HepG2 (cell line): ENCODE results near the gene PHKA1. TPM values are rescaled to one million over a fixed set of nuclear protein-coding genes. Genes with fewer than 3 reads are reported as not detected.

Experiments used
- ATAC-seq: fragments of 200-7000 bp; cut with Tn5 transposase; 3 replicates; pipeline ENCODE4 v1.9.1; 2020; ENCODE audit warnings: mild to moderate bottlenecking, moderate library complexity
- BruUV-seq: library from RNA; stranded (reverse); fragments of 400-500 nt; replicated peaks from 2 replicates; lab custom pipeline; 2021; lab: Mats Ljungman, UMichigan
- CTCF ChIA-PET: fragments of 300-600 bp; formaldehyde crosslinking; extraction: SDS; loops from one replicate; lab custom pipeline; 2021; ENCODE audit warnings: low total read pairs, inconsistent platforms, low intra/inter-chr PET ratio; lab: Yijun Ruan, JAX
- POLR2A ChIA-PET: fragments of 350-600 bp; sonication (Branson Sonifier 250); formaldehyde crosslinking; loops from one replicate; lab custom pipeline; 2020; ENCODE audit warnings: antibody characterized with exemption, inconsistent platforms; lab: Yijun Ruan, JAX
- DNase-seq: peaks from one replicate; pipeline ENCODE4 v3.0.0-alpha.2; 2015; ENCODE audit warnings: low spot score
- FAIRE-seq: peaks from 3 replicates; lab custom pipeline; 2011; peaks lifted over from hg19 to GRCh38; lab: Jason Lieb, UNC
- H2AFZ ChIP-seq: one replicate; pipeline ENCODE4 v1.6.1; 2011; ENCODE audit warnings: low read length, inconsistent platforms
- H3K27ac ChIP-seq: fragments of 300-600 bp; 3 replicates; pipeline ENCODE4 v1.8.0; 2011; ENCODE audit warnings: mixed run types, mild to moderate bottlenecking, mixed read lengths, low read length, inconsistent platforms; ENCODE audit not compliant: insufficient read depth; ENCODE audit errors: extremely low read length
- H3K27me3 ChIP-seq, 2 experiments: fragments of 200-600 bp in 1 of 2; 2 replicates in 1 of 2; 3 replicates in 1 of 2; pipeline versions ENCODE4 v1.6.0 to v1.8.0; 2011; ENCODE audit warnings: low read length in 2 of 2, mild to moderate bottlenecking in 2 of 2, moderate library complexity in 2 of 2, inconsistent platforms in 1 of 2; ENCODE audit not compliant: insufficient read depth in 2 of 2, control insufficient read depth in 1 of 2
- H3K36me3 ChIP-seq, 2 experiments: fragments of 200-600 bp in 1 of 2; replicated peaks in 1 of 2; 2 replicates in 1 of 2; 3 replicates in 1 of 2; pipeline versions ENCODE4 v1.5.1 to v1.8.0; 2011; ENCODE audit warnings: low read length in 2 of 2, inconsistent platforms in 1 of 2; ENCODE audit not compliant: insufficient read depth in 2 of 2, control insufficient read depth in 1 of 2
- H3K4me1 ChIP-seq: 2 replicates; pipeline ENCODE4 v1.5.1; 2012; ENCODE audit warnings: low read length, inconsistent platforms; ENCODE audit not compliant: insufficient read depth
- H3K4me2 ChIP-seq: 2 replicates; pipeline ENCODE4 v1.6.0; 2011; ENCODE audit warnings: low read depth, low read length, inconsistent platforms
- H3K4me3 ChIP-seq, 3 experiments: fragments of 200-600 bp in 1 of 3; sonication (generic), shearing (Covaris generic) in 1 of 3; replicated peaks in 1 of 3; 2 replicates each; pipeline ENCODE4 v1.5.1; 2011 to 2016; ENCODE audit warnings: low read length in 3 of 3, inconsistent platforms in 2 of 3, low read depth in 2 of 3, mild to moderate bottlenecking in 2 of 3, control low read depth in 1 of 3, mixed read lengths in 1 of 3; ENCODE audit not compliant: insufficient read depth in 1 of 3
- H3K79me2 ChIP-seq: one replicate; pipeline ENCODE4 v1.6.1; 2011; ENCODE audit warnings: low read length, inconsistent platforms; ENCODE audit not compliant: insufficient read depth
- H3K9ac ChIP-seq: 2 replicates; pipeline ENCODE4 v1.6.0; 2011; ENCODE audit warnings: mild to moderate bottlenecking, low read depth, low read length, inconsistent platforms; ENCODE audit not compliant: insufficient read depth
- H3K9me3 ChIP-seq: 2 replicates; pipeline ENCODE4 v1.5.1; 2012; ENCODE audit warnings: mild to moderate bottlenecking, low read length
- H4K20me1 ChIP-seq: 2 replicates; pipeline ENCODE4 v1.6.0; 2011; ENCODE audit warnings: inconsistent platforms, mild to moderate bottlenecking, low read length, moderate library complexity; ENCODE audit not compliant: insufficient read depth
- CBX1 ChIP-seq: IDR thresholded peaks from one replicate; pipeline ENCODE4 v1.6.1; 2016; ENCODE audit warnings: antibody characterized with exemption, low read depth
- GLMP ChIP-seq: sonication (generic); formaldehyde crosslinking; IDR thresholded peaks from 2 replicates; pipeline ENCODE4 v1.9.0; 2021; ENCODE audit warnings: missing genetic modification reagents, mild to moderate bottlenecking, borderline replicate concordance
- MXD4 ChIP-seq: IDR thresholded peaks from 2 replicates; pipeline ENCODE4 v1.6.1; 2016; ENCODE audit warnings: mild to moderate bottlenecking, missing biosample characterization, missing genetic modification reagents
- TBL1XR1 ChIP-seq: fragments of 150-350 bp; IDR thresholded peaks from 2 replicates; pipeline ENCODE4 v1.6.1; 2014; ENCODE audit warnings: borderline replicate concordance, low read length; ENCODE audit not compliant: partially characterized antibody
- TBX2 ChIP-seq: sonication (generic); formaldehyde crosslinking; IDR thresholded peaks from 2 replicates; pipeline ENCODE4 v1.5.0; 2020; ENCODE audit warnings: missing genetic modification reagents, mild to moderate bottlenecking, borderline replicate concordance
- TFDP2 ChIP-seq: sonication (generic); formaldehyde crosslinking; IDR thresholded peaks from 2 replicates; pipeline ENCODE4 v1.4.0; 2020; ENCODE audit warnings: missing genetic modification reagents
- ZNF616 ChIP-seq: sonication (generic); formaldehyde crosslinking; IDR thresholded peaks from 2 replicates; pipeline ENCODE4 v1.5.0; 2020; ENCODE audit warnings: low read depth, mild to moderate bottlenecking, missing genetic modification reagents
- ZNF646 ChIP-seq: sonication (generic); formaldehyde crosslinking; IDR thresholded peaks from 2 replicates; pipeline ENCODE4 v1.9.0; 2021; ENCODE audit warnings: mild to moderate bottlenecking, missing genetic modification reagents
- WGBS: methylation state at CpG from one replicate; pipeline ENCODE4 v1.1.6; 2017; ENCODE audit warnings: low lambda C conversion rate; 5-methylcytosine and 5-hydroxymethylcytosine counted together
- in situ Hi-C: cut with HindIII; loops from 2 replicates; pipeline ENCODE4 v1.10.0; 2017; ENCODE audit warnings: low pct_unique_long_range_greater_than_20kb; ENCODE audit not compliant: extremely low pct_ligation_motif_present
- intact Hi-C: fragments of 100-400 bp; cut with micrococcal nuclease; formaldehyde crosslinking; loops from one replicate; pipeline ENCODE4 v1.10.0; 2022; ENCODE audit not compliant: unreplicated experiment
- polyA plus RNA-seq, 8 experiments: library from polyadenylated mRNA; depleted of rRNA in 3 of 8; stranded (reverse) in 7 of 8; unstranded in 1 of 8; fragments of >200 nt; fragmentation: Illumina TruSeq in 4 of 8; extraction: Trizol in 4 of 8; gene quantifications; 2 replicates each; pipeline versions ENCODE4 v1.2.1 to v1.2.3, GENCODE V29; 2011 to 2016; ENCODE audit warnings: low read depth in 4 of 8, missing spikeins in 1 of 8, mixed read lengths in 1 of 8; ENCODE audit not compliant: insufficient read depth in 1 of 8
- total RNA-seq, 5 experiments: library from RNA; depleted of rRNA; stranded (reverse); fragments of >200 nt; fragmentation: Illumina TruSeq; extraction: Trizol; gene quantifications; 2 replicates each; pipeline ENCODE4 v1.2.3, GENCODE V29; 2016; ENCODE audit warnings: low read depth in 1 of 5

PHKA1 gene
- total and polyA plus RNA-seq, 2 of the 13 experiments (the other 11 are each of a cell fraction or from before 2014, with no cell fraction given): 5.4 to 6.6 TPM

GRCh38 chrX:72630185-72630584 lies 83.9 kb downstream of the PHKA1 start:
- Histone ChIP-seq H3K9ac (no peak overlapping the region), H3K79me2 (no peaks in the 10 kb centered on the region), H3K9me3 (no peaks in the 10 kb centered on the region), H3K27ac (no peak overlapping the region), H2AFZ (no peak overlapping the region), H3K36me3 (no peaks in the 10 kb centered on the region), H3K4me2 (no peak overlapping the region), H3K4me1 (no peaks in the 10 kb centered on the region), H3K4me3 (no peak overlapping the region), H3K27me3 (no peaks in the 10 kb centered on the region), H4K20me1 (no peaks in the 10 kb centered on the region)
- POLR2A ChIA-PET: no interaction called here
- TF ChIP-seq ZNF616 (CRISPR knock-in tag): no peak
- TF ChIP-seq TBX2 (CRISPR knock-in tag): no peak
- no peak for TF ChIP-seq TBL1XR1
- no peak for TF ChIP-seq GLMP (CRISPR knock-in tag)
- no TSS peak for BruUV-seq
- intact Hi-C loops (no loop called here), in situ Hi-C loops (no loop called here)
- no peak for ATAC-seq
- DNase-seq: no peak
- FAIRE-seq: no peak
- CTCF ChIA-PET: no interaction called here
- 83% methylated on average over 1 of the region's 1 CpG for WGBS

GRCh38 chrX:72624194-72624593 lies 89.9 kb downstream of the PHKA1 start:
- H3K9me3 ChIP-seq: no peaks in the 10 kb centered on the region
- no peaks in the 10 kb centered on the region for H4K20me1 ChIP-seq
- no peak overlapping the region for H3K4me2 ChIP-seq
- H3K4me3 ChIP-seq: no peak overlapping the region
- CTCF ChIA-PET: no interaction called here
- ATAC-seq: no peak
- TF ChIP-seq CBX1: no peak
- no peak for TF ChIP-seq TFDP2 (CRISPR knock-in tag)
- TF ChIP-seq ZNF646 (CRISPR knock-in tag): no peak
- TF ChIP-seq MXD4 (CRISPR knock-in tag): no peak
- DNase-seq: no peak
- intact Hi-C loops (no loop called here), in situ Hi-C loops (no loop called here)
- POLR2A ChIA-PET: no interaction called here
- no peak for FAIRE-seq
- no peaks in the 10 kb centered on the region for H3K36me3 ChIP-seq
- no peaks in the 10 kb centered on the region for H3K27me3 ChIP-seq
- H3K27ac ChIP-seq: no peak overlapping the region
- no peaks in the 10 kb centered on the region for H3K79me2 ChIP-seq
- H2AFZ ChIP-seq: no peak overlapping the region
- no TSS peak for BruUV-seq
- peaks cover 7% of the 10 kb centered on the region; the same call in 1 of the 2 replicates for H3K4me1 ChIP-seq
- H3K9ac ChIP-seq: no peak overlapping the region
